K562 (cell line): ENCODE measurements around the gene TMEM218. TPM values are rescaled to one million over a fixed set of nuclear protein-coding genes. Genes with fewer than 3 reads are reported as not detected.

Source experiments
- ATAC-seq: fragments of 200-7000 bp; cut with Tn5 transposase; 3 replicates; pipeline ENCODE4 v1.9.1; 2020; ENCODE audit warnings: moderate library complexity
- BruUV-seq: library from RNA; stranded (reverse); fragments of 400-500 nt; replicated peaks from 2 replicates; lab custom pipeline; 2021; lab: Mats Ljungman, UMichigan
- CTCF ChIA-PET: fragments of 300-600 bp; formaldehyde crosslinking; extraction: SDS; loops from one replicate; lab custom pipeline; 2021; ENCODE audit warnings: low intra/inter-chr PET ratio; lab: Yijun Ruan, JAX
- POLR2A ChIA-PET: fragments of 300-600, 350-650 bp; sonication (Branson Sonifier 250); formaldehyde crosslinking; extraction: SDS; loops from one replicate; lab custom pipeline; 2021; ENCODE audit warnings: antibody characterized with exemption, inconsistent platforms; lab: Yijun Ruan, JAX
- DNase-seq, 4 experiments: peaks; one replicate each; pipeline versions ENCODE4 v3.0.0 to v3.0.0-alpha.2; 2011 to 2018; ENCODE audit warnings: low spot score in 3 of 4, mixed read lengths in 3 of 4; ENCODE audit errors: extremely low read depth in 1 of 4
- FAIRE-seq: peaks from 2 replicates; lab custom pipeline; 2011; peaks lifted over from hg19 to GRCh38; lab: Jason Lieb, UNC
- H2AFZ ChIP-seq: 2 replicates; pipeline ENCODE4 v1.6.0; 2011; ENCODE audit warnings: low read depth, low read length, control low read depth, inconsistent platforms
- H3K27ac ChIP-seq: fragments of 200-600 bp; 3 replicates; pipeline ENCODE4 v1.8.0; 2011; ENCODE audit warnings: low read depth, mild to moderate bottlenecking, control low read depth, inconsistent platforms, low read length, moderate library complexity, mixed read lengths; ENCODE audit errors: extremely low read depth
- H3K27me3 ChIP-seq, 2 experiments: fragments of 300-600 bp in 1 of 2; 2 replicates in 1 of 2; 3 replicates in 1 of 2; pipeline versions ENCODE4 v1.6.0 to v1.8.0; 2011; ENCODE audit warnings: inconsistent platforms in 2 of 2, low read length in 2 of 2, mild to moderate bottlenecking in 1 of 2, mixed read lengths in 1 of 2, moderate library complexity in 1 of 2; ENCODE audit not compliant: control insufficient read depth in 2 of 2, insufficient read depth in 2 of 2
- H3K36me3 ChIP-seq: fragments of 300-600 bp; 3 replicates; pipeline ENCODE4 v1.8.0; 2011; ENCODE audit warnings: mild to moderate bottlenecking, low read length, inconsistent platforms; ENCODE audit not compliant: control insufficient read depth, insufficient read depth
- H3K4me1 ChIP-seq, 2 experiments: fragments of 200-600 bp in 1 of 2; replicated peaks in 1 of 2; 2 replicates in 1 of 2; 3 replicates in 1 of 2; pipeline versions ENCODE4 v1.5.1 to v1.8.0; 2011; ENCODE audit warnings: inconsistent platforms in 2 of 2, low read length in 2 of 2, mild to moderate bottlenecking in 1 of 2, mixed read lengths in 1 of 2, moderate library complexity in 1 of 2; ENCODE audit not compliant: control insufficient read depth in 2 of 2, insufficient read depth in 2 of 2
- H3K4me2 ChIP-seq: 2 replicates; pipeline ENCODE4 v1.6.1; 2011; ENCODE audit warnings: low read length, control low read depth, inconsistent platforms, mixed read lengths; ENCODE audit not compliant: insufficient read depth
- H3K4me3 ChIP-seq: fragments of 200-600 bp; sonication (generic), shearing (Covaris generic); 2 replicates; pipeline ENCODE4 v1.5.1; 2016; ENCODE audit warnings: control low read depth, inconsistent platforms
- H3K79me2 ChIP-seq: fragments of 200-600 bp; 3 replicates; pipeline ENCODE4 v1.8.0; 2011; ENCODE audit warnings: low read length, inconsistent platforms; ENCODE audit not compliant: control insufficient read depth, insufficient read depth
- H3K9ac ChIP-seq, 2 experiments: 2 replicates each; pipeline versions ENCODE4 v1.6.0 to v1.6.1; 2011; ENCODE audit warnings: low read depth in 2 of 2, low read length in 2 of 2, control low read depth in 1 of 2, inconsistent platforms in 1 of 2, mild to moderate bottlenecking in 1 of 2, mixed read lengths in 1 of 2; ENCODE audit not compliant: insufficient read depth in 1 of 2
- H3K9me1 ChIP-seq: one replicate; pipeline ENCODE4 v1.6.0; 2011; ENCODE audit warnings: inconsistent platforms, mild to moderate bottlenecking, low read length, moderate library complexity; ENCODE audit not compliant: control insufficient read depth, insufficient read depth
- H3K9me3 ChIP-seq: replicated peaks from 2 replicates; pipeline ENCODE4 v1.5.1; 2011; ENCODE audit warnings: low read depth, low read length, inconsistent platforms; ENCODE audit not compliant: control insufficient read depth, insufficient read depth
- H4K20me1 ChIP-seq: replicated peaks from 2 replicates; pipeline ENCODE4 v1.6.1; 2011; ENCODE audit warnings: low read length, inconsistent platforms, mixed read lengths; ENCODE audit not compliant: control insufficient read depth, insufficient read depth
- CBFA2T3 ChIP-seq: fragments of 450-650 bp; IDR thresholded peaks from 2 replicates; pipeline ENCODE4 v1.6.1; 2017
- CBX1 ChIP-seq: sonication (generic); IDR thresholded peaks from 2 replicates; pipeline ENCODE4 v1.6.1; 2016; ENCODE audit warnings: antibody characterized with exemption, low read depth, mild to moderate bottlenecking
- ETS2 ChIP-seq: IDR thresholded peaks from 2 replicates; pipeline ENCODE4 v1.6.1; 2016; ENCODE audit warnings: borderline replicate concordance, missing genetic modification characterization, mild to moderate bottlenecking, moderate library complexity, missing compliant biosample characterization; ENCODE audit not compliant: poor library complexity, severe bottlenecking
- KLF1 ChIP-seq: fragments of 450-650 bp; IDR thresholded peaks from 2 replicates; pipeline ENCODE4 v1.6.1; 2016; ENCODE audit warnings: missing genetic modification characterization, missing compliant biosample characterization
- NFXL1 ChIP-seq: fragments of 450-650 bp; formaldehyde crosslinking; IDR thresholded peaks from 2 replicates; pipeline ENCODE4 v1.4.0; 2021; ENCODE audit warnings: mild to moderate bottlenecking
- POLR2A ChIP-seq: fragments of 450-650 bp; conservative IDR thresholded peaks from 2 replicates; pipeline ENCODE4 v1.6.1; 2016
- RAD51 ChIP-seq: fragments of 450-650 bp; IDR thresholded peaks from 2 replicates; pipeline ENCODE4 v1.7.1; 2016; ENCODE audit warnings: low read depth, mild to moderate bottlenecking, borderline replicate concordance
- WGBS: fragments of 100-300 bp; shearing (Covaris generic); methylation state at CpG from one replicate; pipeline ENCODE4 v1.1.6; 2016; ENCODE audit warnings: low coverage, mixed read lengths; ENCODE audit not compliant: insufficient coverage; ENCODE audit errors: missing lambda C conversion rate; 5-methylcytosine and 5-hydroxymethylcytosine counted together
- in situ Hi-C: fragments of 300-500 bp; cut with MboI; formaldehyde crosslinking; loops from 4 replicates; pipeline ENCODE4 v1.15.0; 2018; ENCODE audit warnings: inconsistent platforms, mixed read lengths
- intact Hi-C: fragments of 100-400 bp; cut with micrococcal nuclease; formaldehyde crosslinking; loops from 2 replicates; pipeline ENCODE4 v1.14.2; 2022
- polyA plus RNA-seq, 8 experiments: library from polyadenylated mRNA; depleted of rRNA in 4 of 8; stranded (reverse) in 5 of 8; unstranded in 3 of 8; fragments of >200 nt; fragmentation: Nextera tagmentation in 2 of 8; fragmentation: Illumina TruSeq in 1 of 8; extraction: Ambion mirVana in 2 of 8; extraction: Trizol in 1 of 8; gene quantifications; 2 replicates each; pipeline versions ENCODE4 v1.2.1 to v1.2.3, GENCODE V29; 2011 to 2014; ENCODE audit warnings: inconsistent platforms in 1 of 8, missing spikeins in 1 of 8
- total RNA-seq, 7 experiments: library from RNA; depleted of rRNA in 6 of 7; stranded (reverse); fragments of >200 nt in 6 of 7; fragmentation: Illumina TruSeq in 2 of 7; extraction: Trizol in 2 of 7; gene quantifications; 2 replicates each; pipeline versions ENCODE4 v1.2.1 to v1.2.3, GENCODE V29; 2011 to 2021; ENCODE audit warnings: low replicate concordance in 1 of 7
- TF ChIP-seq, protein P1 (sequence below): sonication (generic); formaldehyde crosslinking; IDR thresholded peaks from 2 replicates; pipeline ENCODE4 v1.9.0; 2022; ENCODE audit warnings: mild to moderate bottlenecking, missing genetic modification reagents

The TMEM218 gene
- total and polyA plus RNA-seq, 9 of the 15 experiments (the other 6 are each of a cell fraction or from before 2014, with no cell fraction given): 13.4 to 32.2 (median 25.4) TPM

DNA sequence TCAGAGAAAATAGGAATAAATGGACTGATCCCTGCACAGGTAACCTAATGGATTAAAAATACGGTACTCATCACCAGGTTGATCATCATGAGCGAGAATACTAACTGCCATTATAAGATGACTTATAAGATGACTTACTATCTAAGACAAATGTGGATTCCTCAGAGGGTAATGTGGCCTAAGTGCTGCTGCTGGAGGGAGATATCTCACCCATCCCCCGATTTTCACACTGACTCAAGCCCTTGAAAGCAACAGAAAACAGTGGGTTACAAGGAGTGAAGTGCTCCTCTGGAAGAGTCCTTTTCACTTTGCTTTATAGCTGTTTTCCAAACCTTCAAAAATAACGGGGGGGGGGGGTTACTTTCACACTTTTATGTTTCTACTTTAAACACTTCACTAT is 920 bp downstream of the TMEM218 start:
- CTCF ChIA-PET: no interaction called here
- DNase-seq (peak in 1 of 4 experiments; percentile 49), FAIRE-seq (no peak), ATAC-seq (no peak)
- peak overlapping the region; percentile 73 for H3K4me3 ChIP-seq
- no peaks in the 10 kb centered on the region for H3K9me3 ChIP-seq
- no peaks in the 10 kb centered on the region for H4K20me1 ChIP-seq
- peak overlapping the region; percentile 96; the same call in 1 of the 2 replicates for H2AFZ ChIP-seq
- TF ChIP-seq ETS2 (tag): no peak
- TF ChIP-seq RAD51: no peak
- TF ChIP-seq CBFA2T3: 0 out of 2 replicates have a peak, but pooled peaks have one; percentile 26
- no peak for TF ChIP-seq CBX1
- TF ChIP-seq, protein P1, sequence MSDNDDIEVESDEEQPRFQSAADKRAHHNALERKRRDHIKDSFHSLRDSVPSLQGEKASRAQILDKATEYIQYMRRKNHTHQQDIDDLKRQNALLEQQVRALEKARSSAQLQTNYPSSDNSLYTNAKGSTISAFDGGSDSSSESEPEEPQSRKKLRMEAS (CRISPR knock-in tag): no peak
- no peak for TF ChIP-seq POLR2A
- TF ChIP-seq KLF1 (tag): no peak
- no peak for TF ChIP-seq NFXL1 (CRISPR knock-in tag)
- peak overlapping the region; percentile 48 to 76; a peak in 3 of 4 replicates for H3K9ac ChIP-seq
- BruUV-seq: no TSS peak
- in situ Hi-C loops: loop anchor here (10.0 kb wide), 1 partner anchor 146 kb away; no protein-coding TSS in a partner anchor
- H3K4me1 ChIP-seq: peaks cover 0 to 6% of the 10 kb centered on the region in 2 experiments; a peak in 2 of 5 replicates
- H3K27me3 ChIP-seq: no peaks in the 10 kb centered on the region
- no peak overlapping the region for H3K27ac ChIP-seq
- H3K9me1 ChIP-seq: no peaks in the 10 kb centered on the region
- WGBS: 8% methylated on average over 4 of the region's 4 CpGs
- H3K79me2 ChIP-seq: peaks cover 10% of the 10 kb centered on the region; the same call in 2 of the 3 replicates
- POLR2A ChIA-PET: interaction anchor here (1.7 kb wide), 1 partner anchor 8 kb away, joined by 5 read pairs; no protein-coding TSS in a partner anchor
- H3K4me2 ChIP-seq: peak overlapping the region; percentile 95
- intact Hi-C loops: no loop called here
- no peaks in the 10 kb centered on the region for H3K36me3 ChIP-seq
